GM18909 (cell line): ENCODE results near the gene CHCHD4.
"Not testable (repeated sequence)": the region's sequence is repeated elsewhere in the genome, so short reads cannot be mapped to it uniquely, and the experiment has no call there.

Source experiments
- ATAC-seq: cut with Tn5 transposase; IDR thresholded peaks from one replicate; pipeline ENCODE4 v1.9.1; 2021; ENCODE audit warnings: mild to moderate bottlenecking; ENCODE audit not compliant: unreplicated experiment, poor library complexity

Gene CHCHD4

GRCh38 chr3:14123308-14124222, 1.1 kb downstream of the CHCHD4 start:
- ATAC-seq = no peak

GRCh38 chr3:14122301-14122700, 2.4 kb downstream of the CHCHD4 start:
- no peak for ATAC-seq

- ATAC-seq = no peak
Measured at GRCh38 chr3:14121859-14122258, 2.8 kb downstream of the CHCHD4 start.

GRCh38 chr3:14120921-14121448, 3.7 kb downstream of the CHCHD4 start:
- not testable (repeated sequence) for ATAC-seq

GRCh38 chr3:14120111-14120920, 4.4 kb downstream of the CHCHD4 start:
- ATAC-seq = no peak

- ATAC-seq = no peak
Measured at GRCh38 chr3:14119651-14120050, 5.0 kb downstream of the CHCHD4 start.

GRCh38 chr3:14118400-14119381, 6.0 kb downstream of the CHCHD4 start:
- no peak for ATAC-seq

GRCh38 chr3:14117468-14118399, 6.9 kb downstream of the CHCHD4 start:
- no peak for ATAC-seq

GRCh38 chr3:14113965-14114635, 10.6 kb downstream of the CHCHD4 start:
- ATAC-seq = no peak

- ATAC-seq = no peak
Measured at GRCh38 chr3:14110699-14111098, 14.0 kb downstream of the CHCHD4 start.

GRCh38 chr3:14109821-14110220, 14.8 kb downstream of the CHCHD4 start:
- not testable (repeated sequence) for ATAC-seq

GRCh38 chr3:14097616-14098391, 26.9 kb downstream of the CHCHD4 start:
- ATAC-seq = no peak

- no peak for ATAC-seq
Measured at GRCh38 chr3:14096742-14097141, 27.9 kb downstream of the CHCHD4 start.

- ATAC-seq = no peak
Measured at GRCh38 chr3:14093831-14094230, 30.8 kb downstream of the CHCHD4 start.

- no peak for ATAC-seq
Measured at GRCh38 chr3:14092464-14092863, 32.2 kb downstream of the CHCHD4 start.

GRCh38 chr3:14091959-14092358, 32.7 kb downstream of the CHCHD4 start:
- not testable (repeated sequence) for ATAC-seq

- ATAC-seq = not testable (repeated sequence)
Measured at GRCh38 chr3:14087461-14087860, 37.2 kb downstream of the CHCHD4 start.
